Measurements from ENCODE around the gene SPART.

DNA sequence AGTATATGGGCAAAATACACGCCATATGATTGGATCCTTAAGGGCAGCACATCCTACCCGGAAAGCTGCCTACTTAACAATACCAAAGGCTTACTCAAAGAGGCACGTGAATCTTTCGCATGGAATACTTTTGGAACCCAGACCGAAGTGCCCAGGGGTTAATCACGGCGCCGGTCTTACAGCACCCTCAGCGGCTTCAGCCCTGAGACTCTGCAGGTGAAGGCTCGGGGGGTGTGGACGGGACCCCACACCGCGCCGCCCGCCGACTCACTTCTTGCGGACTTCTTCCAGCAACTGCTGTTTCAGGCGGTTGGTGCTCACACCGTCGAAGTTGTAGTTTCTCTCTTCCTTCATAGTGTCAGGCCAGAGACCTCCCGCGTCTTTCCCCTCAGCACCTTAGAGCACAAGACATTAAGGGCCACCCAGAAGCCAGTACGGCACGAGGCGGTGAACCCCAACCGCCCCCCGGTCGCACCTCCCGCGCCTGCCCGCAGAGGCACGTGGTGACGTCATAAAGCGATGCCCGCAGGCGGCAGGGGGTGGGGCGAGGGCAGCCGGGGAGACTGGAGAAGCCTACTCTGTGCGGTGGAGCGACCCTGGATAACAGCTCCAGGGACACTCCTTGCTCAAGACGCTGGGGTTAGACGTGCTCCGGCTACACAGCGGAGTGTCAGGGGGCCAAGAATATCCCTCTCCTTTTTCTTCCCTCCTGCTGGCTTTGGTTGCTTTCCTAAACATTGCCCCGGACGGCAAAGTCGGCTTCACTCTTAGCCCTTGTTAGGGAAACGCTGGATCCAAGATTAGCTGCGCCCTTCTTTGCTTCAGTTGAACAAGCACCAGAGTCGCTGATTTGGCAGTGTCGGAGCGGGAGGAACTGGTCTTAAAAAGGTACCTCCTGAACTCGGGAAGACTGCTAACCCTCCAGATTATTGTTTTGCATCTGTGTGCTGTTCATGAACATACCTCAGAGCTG, 48.5 kb downstream of the SPART start, which contains the start of gene CCDC169:
- TF ChIP-seq CTCF (IDR thresholded peaks at IDR 0.05) (no peak), POLR2A (IDR thresholded peaks at IDR 0.05) (peak; percentile 44)
